ENCODE results near the gene FRZB. TPM values are rescaled to one million over a fixed set of nuclear protein-coding genes. Genes with fewer than 3 reads are reported as not detected.

FRZB gene
- total RNA-seq, 1 donor from 2014 or later: 3.9 TPM

DNA sequence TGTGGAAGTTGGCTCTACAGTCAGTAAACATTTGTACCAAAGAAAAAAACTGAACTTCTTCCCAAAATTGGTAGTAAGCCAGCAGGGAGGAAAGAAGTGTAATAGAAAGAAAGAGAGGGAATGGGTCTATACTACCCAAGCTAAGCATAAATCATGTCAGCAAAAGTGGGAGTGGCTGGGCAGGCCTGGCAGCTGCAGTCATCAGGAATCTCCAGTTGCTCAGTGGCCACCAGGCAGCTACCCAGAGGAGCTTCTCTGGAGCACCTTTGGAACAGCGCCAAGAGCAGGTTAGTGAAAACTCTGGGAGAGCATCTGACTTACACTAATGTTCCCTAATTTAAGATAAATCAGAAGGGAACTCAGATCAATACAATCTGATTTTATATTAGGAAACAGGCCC is 14.3 kb downstream of the FRZB start:
- no peaks in the 10 kb centered on the region for H3K4me1 ChIP-seq
- no peaks in the 10 kb centered on the region for H3K9me3 ChIP-seq
- intact Hi-C loops (cut with DNase I): no loop called here
- no peaks in the 10 kb centered on the region for H3K27me3 ChIP-seq
- no peak for DNase-seq (ENCODE audit: extremely low spot score in 2 of 2)
- H3K27ac ChIP-seq: no peak overlapping the region
- H3K36me3 ChIP-seq: no peaks in the 10 kb centered on the region
- H3K4me3 ChIP-seq: no peak overlapping the region
- TF ChIP-seq POLR2AphosphoS5 (IDR thresholded peaks at IDR 0.05; ENCODE audit: insufficient read depth in 1 of 2, low read depth in 1 of 2) (no peak), POLR2A (IDR thresholded peaks at IDR 0.05) (no peak)
- TF ChIP-seq, protein P1, sequence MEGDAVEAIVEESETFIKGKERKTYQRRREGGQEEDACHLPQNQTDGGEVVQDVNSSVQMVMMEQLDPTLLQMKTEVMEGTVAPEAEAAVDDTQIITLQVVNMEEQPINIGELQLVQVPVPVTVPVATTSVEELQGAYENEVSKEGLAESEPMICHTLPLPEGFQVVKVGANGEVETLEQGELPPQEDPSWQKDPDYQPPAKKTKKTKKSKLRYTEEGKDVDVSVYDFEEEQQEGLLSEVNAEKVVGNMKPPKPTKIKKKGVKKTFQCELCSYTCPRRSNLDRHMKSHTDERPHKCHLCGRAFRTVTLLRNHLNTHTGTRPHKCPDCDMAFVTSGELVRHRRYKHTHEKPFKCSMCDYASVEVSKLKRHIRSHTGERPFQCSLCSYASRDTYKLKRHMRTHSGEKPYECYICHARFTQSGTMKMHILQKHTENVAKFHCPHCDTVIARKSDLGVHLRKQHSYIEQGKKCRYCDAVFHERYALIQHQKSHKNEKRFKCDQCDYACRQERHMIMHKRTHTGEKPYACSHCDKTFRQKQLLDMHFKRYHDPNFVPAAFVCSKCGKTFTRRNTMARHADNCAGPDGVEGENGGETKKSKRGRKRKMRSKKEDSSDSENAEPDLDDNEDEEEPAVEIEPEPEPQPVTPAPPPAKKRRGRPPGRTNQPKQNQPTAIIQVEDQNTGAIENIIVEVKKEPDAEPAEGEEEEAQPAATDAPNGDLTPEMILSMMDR (IDR thresholded peaks at IDR 0.05): no peak

DNA sequence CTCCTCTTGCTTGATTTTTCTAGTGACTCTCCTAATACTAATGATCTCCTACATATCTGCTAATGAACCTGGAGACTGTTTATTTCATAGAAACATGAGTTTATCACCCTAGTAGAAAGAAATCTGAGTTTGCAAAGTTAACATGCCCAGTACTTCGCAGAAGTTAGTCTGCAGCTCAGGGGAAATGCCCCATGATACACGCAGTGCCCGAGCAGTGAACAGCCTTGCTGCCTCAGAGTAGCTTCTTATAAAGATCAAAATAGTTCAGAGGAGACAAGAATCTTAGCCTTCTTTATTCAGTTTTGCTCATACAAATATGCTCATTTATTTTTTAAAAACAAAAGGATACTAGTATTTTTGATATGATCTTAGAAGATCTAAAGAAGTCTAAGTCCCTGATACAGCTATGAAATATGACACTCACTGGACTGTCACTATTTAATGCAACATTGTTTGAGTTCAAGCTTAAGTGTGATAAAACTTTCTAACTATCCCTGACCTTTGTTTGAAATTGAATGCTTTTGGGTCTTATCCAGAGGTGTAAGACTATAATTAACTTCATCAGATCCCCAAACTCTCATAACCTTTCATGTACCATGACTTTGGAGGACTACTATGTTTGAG is 20.5 kb downstream of the FRZB start:
- Histone ChIP-seq H3K27ac (no peak overlapping the region), H3K9me3 (no peaks in the 10 kb centered on the region), H3K4me3 (no peak overlapping the region), H3K4me1 (no peaks in the 10 kb centered on the region), H3K27me3 (no peaks in the 10 kb centered on the region), H3K36me3 (no peaks in the 10 kb centered on the region)
- no peak for DNase-seq (ENCODE audit: extremely low spot score in 2 of 2)
- intact Hi-C loops (cut with DNase I): no loop called here
- TF ChIP-seq POLR2A (IDR thresholded peaks at IDR 0.05) (no peak), POLR2AphosphoS5 (IDR thresholded peaks at IDR 0.05; ENCODE audit: insufficient read depth in 1 of 2, low read depth in 1 of 2) (no peak)
- TF ChIP-seq, protein P1 (IDR thresholded peaks at IDR 0.05): no peak

DNA sequence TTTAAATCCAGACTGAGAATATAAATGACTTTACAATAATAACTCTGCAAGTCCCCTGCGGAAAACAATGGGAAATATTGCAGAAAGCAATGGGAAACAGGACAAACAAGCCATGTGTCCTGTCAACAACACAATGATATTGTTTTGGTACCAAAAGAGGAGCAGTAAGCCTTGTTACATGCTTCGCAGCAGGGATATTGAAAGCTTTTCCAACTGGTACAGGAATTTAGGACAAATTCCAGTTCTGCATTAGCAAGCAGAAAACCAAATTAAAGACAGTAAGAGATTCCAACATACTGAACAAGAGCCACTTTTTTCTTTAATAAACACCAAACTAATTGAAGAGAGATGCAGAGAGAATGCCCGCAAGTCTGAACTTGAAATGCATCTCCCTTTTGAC is 30.0 kb downstream of the FRZB start:
- H3K36me3 ChIP-seq: no peaks in the 10 kb centered on the region
- TF ChIP-seq POLR2AphosphoS5 (IDR thresholded peaks at IDR 0.05; ENCODE audit: insufficient read depth in 1 of 2, low read depth in 1 of 2) (no peak), POLR2A (IDR thresholded peaks at IDR 0.05) (no peak)
- TF ChIP-seq, protein P1 (IDR thresholded peaks at IDR 0.05): no peak
- no peak overlapping the region for H3K4me3 ChIP-seq
- H3K27me3 ChIP-seq: no peaks in the 10 kb centered on the region
- no peaks in the 10 kb centered on the region for H3K4me1 ChIP-seq
- H3K27ac ChIP-seq: no peak overlapping the region
- intact Hi-C loops (cut with DNase I): no loop called here
- no peak for DNase-seq (ENCODE audit: extremely low spot score in 2 of 2)
- no peaks in the 10 kb centered on the region for H3K9me3 ChIP-seq

DNA sequence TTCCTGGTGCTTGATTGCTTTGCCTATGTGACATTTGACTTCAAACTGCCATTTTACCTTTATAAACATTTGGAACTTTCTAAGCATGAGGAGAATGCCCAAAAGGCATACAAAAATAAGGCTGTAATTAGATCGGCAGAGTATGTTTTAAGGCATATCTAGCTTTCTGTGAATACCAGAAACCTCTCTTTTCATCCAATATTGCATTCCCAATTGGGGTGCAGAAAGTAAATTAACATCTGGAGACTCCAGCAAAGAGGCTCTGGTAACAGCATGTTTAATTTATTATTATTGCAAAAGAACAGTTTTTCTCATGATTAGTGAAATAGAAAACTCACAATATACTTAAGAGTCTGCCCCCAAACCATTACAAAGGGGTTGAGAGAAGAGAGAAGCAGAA is 32.1 kb downstream of the FRZB start:
- DNase-seq (ENCODE audit: extremely low spot score in 2 of 2): no peak
- H3K4me1 ChIP-seq: no peaks in the 10 kb centered on the region
- H3K9me3 ChIP-seq: no peaks in the 10 kb centered on the region
- H3K27ac ChIP-seq: no peak overlapping the region
- intact Hi-C loops (cut with DNase I): no loop called here
- TF ChIP-seq, protein P1 (IDR thresholded peaks at IDR 0.05): no peak
- no peak for TF ChIP-seq POLR2AphosphoS5 (IDR thresholded peaks at IDR 0.05; ENCODE audit: insufficient read depth in 1 of 2, low read depth in 1 of 2)
- TF ChIP-seq POLR2A (IDR thresholded peaks at IDR 0.05): no peak
- H3K36me3 ChIP-seq: no peaks in the 10 kb centered on the region
- no peak overlapping the region for H3K4me3 ChIP-seq
- no peaks in the 10 kb centered on the region for H3K27me3 ChIP-seq

DNA sequence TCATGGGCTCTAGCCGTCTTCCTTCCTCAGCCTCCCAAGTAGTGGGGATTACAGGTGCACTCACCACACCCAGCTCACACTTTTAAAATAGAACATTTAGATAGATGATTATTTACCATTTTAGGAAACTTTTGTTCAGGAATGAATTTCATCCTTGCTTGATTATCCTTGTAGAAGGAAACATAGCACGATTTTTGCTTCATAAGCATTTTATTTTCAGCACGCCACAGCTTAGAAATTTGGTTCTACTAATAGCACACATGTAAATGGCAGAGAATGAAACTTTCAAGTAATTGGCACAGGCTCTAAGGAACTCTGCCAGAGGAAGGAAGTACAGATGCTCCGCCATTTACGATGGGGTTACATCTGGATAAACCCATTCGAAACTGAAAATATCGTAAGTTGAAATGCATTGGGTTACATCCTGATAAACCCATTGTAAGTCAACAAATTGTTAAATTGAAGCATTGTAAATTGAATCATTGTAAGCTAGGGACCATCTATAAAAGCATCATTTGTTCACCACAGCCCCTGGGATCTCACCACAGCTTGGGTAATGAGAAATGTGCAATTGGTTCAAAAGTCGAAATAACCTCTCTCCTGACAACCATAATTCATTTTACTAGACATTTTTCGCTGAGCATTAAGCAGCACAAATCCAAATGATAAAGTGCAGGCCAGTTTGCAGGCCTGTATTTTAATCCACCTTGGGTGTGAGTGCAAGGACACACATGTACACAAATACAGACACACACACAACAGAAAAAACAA is 33.2 kb downstream of the FRZB start:
- Histone ChIP-seq H3K4me1 (no peaks in the 10 kb centered on the region), H3K27ac (no peak overlapping the region), H3K9me3 (no peaks in the 10 kb centered on the region), H3K36me3 (no peaks in the 10 kb centered on the region), H3K27me3 (no peaks in the 10 kb centered on the region), H3K4me3 (no peak overlapping the region)
- no peak for DNase-seq (ENCODE audit: extremely low spot score in 2 of 2)
- intact Hi-C loops (cut with DNase I): no loop called here
- TF ChIP-seq POLR2AphosphoS5 (IDR thresholded peaks at IDR 0.05; ENCODE audit: insufficient read depth in 1 of 2, low read depth in 1 of 2): no peak
- TF ChIP-seq POLR2A (IDR thresholded peaks at IDR 0.05): no peak
- TF ChIP-seq, protein P1 (IDR thresholded peaks at IDR 0.05): no peak
